ENCODE measurements around the gene ZNF385A.

DNA sequence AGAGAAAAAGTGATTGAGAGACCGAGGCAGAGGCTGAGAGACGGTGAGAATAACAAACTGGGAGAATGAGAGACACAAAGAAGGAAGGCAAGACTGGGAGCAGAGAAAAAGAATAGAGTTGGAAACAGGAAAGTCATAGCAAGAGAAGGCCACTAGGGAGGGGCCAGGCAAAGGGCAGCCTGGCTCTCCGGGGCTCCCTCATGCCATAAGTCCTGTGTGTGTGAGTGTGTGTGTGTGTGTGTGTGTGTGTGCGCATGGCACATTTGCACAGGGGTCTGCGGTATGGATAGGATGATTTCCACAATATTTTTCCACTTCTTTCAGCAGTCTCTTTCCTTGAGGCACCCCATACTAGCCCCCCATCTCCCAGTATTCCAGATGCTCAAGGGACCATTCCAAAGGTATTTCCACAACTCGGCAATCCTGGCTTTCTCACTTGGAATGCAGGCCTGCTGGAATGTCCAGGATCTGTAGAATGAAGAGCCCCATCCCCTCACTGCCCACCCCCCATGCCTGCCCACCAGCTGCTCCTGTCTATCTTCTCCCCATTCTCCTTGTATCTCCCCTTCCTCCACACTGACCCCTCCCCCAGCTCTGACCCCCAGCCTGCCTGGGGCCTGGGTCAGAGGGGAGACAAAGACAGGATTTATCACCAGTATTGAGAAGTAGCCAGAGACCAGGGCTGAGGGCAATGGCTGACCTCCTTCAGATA, 29.3 kb downstream of the ZNF385A start:
- TF ChIP-seq, protein P1, sequence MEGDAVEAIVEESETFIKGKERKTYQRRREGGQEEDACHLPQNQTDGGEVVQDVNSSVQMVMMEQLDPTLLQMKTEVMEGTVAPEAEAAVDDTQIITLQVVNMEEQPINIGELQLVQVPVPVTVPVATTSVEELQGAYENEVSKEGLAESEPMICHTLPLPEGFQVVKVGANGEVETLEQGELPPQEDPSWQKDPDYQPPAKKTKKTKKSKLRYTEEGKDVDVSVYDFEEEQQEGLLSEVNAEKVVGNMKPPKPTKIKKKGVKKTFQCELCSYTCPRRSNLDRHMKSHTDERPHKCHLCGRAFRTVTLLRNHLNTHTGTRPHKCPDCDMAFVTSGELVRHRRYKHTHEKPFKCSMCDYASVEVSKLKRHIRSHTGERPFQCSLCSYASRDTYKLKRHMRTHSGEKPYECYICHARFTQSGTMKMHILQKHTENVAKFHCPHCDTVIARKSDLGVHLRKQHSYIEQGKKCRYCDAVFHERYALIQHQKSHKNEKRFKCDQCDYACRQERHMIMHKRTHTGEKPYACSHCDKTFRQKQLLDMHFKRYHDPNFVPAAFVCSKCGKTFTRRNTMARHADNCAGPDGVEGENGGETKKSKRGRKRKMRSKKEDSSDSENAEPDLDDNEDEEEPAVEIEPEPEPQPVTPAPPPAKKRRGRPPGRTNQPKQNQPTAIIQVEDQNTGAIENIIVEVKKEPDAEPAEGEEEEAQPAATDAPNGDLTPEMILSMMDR (IDR thresholded peaks at IDR 0.05) = peak in 2 of 7 experiments; percentile 29 to 31
- no peak for TF ChIP-seq POLR2A (IDR thresholded peaks at IDR 0.05)
